Measurements from ENCODE around the gene MYT1.

The MYT1 gene

GRCh38 chr20:64244281-64244805 is 80.1 kb downstream of the MYT1 start:
- peaks cover 4% of the 10 kb centered on the region for H3K9me3 ChIP-seq (ENCODE audit: control insufficient read depth, low read length)
- H3K27ac ChIP-seq (ENCODE audit: low read depth, low read length, severe bottlenecking) = no peak overlapping the region
- WGBS, 2 experiments (ENCODE audit: insufficient coverage in 2 of 2) = 69 to 88% methylated on average over 2 of the region's 2 CpGs
- no peaks in the 10 kb centered on the region for H3K4me1 ChIP-seq (ENCODE audit: control insufficient read depth, insufficient read depth, low read length, poor library complexity, severe bottlenecking)
- no peaks in the 10 kb centered on the region for H3K36me3 ChIP-seq (ENCODE audit: control insufficient read depth, insufficient read depth, low read length)
- H3K4me3 ChIP-seq (ENCODE audit: extremely low read depth, insufficient read depth, low read length, poor library complexity, severe bottlenecking) = no peak overlapping the region

DNA sequence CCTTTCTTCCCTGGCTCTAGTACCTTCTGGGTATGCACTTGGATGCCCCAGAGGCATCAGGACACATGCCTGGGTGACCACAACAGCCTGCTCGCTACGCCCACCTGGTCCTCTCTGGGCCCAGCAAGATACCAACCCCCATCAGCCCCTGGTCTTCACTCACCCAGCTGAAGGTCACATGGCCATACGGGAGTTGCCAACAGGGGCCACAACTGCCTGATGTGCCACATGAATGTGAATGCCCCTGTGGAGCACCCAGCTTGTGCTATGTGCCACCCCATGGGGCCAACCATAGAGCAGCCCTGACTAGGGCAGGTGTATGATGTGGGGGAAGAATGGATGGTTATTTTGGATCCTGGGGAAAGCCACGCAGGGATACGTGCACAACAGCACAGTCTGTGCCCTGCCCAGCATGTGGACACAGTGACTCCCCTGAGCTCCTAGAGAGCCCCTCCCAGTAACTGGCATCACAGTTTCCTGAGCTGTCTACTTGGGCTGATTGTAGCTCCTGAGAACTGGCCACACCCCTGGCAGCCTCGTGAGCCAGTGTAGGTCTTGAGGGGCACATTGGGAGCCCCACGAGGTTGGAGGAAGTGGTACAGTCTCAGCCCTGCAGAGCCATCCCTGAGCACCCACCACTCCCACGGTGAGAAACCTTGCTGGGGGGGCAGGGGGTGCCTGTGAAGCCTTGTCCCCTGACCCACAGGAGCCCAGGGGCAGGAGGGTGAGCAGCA is 80.8 kb downstream of the MYT1 start:
- H3K9me3 ChIP-seq (ENCODE audit: control insufficient read depth, low read length) = peaks cover 4% of the 10 kb centered on the region
- H3K4me1 ChIP-seq (ENCODE audit: control insufficient read depth, insufficient read depth, low read length, poor library complexity, severe bottlenecking) = no peaks in the 10 kb centered on the region
- H3K4me3 ChIP-seq (ENCODE audit: extremely low read depth, insufficient read depth, low read length, poor library complexity, severe bottlenecking) = no peak overlapping the region
- 80 to 85% methylated on average over 7 of the region's 8 CpGs for WGBS, 2 experiments (ENCODE audit: insufficient coverage in 2 of 2)
- H3K27ac ChIP-seq (ENCODE audit: low read depth, low read length, severe bottlenecking) = no peak overlapping the region
- H3K36me3 ChIP-seq (ENCODE audit: control insufficient read depth, insufficient read depth, low read length) = no peaks in the 10 kb centered on the region

DNA sequence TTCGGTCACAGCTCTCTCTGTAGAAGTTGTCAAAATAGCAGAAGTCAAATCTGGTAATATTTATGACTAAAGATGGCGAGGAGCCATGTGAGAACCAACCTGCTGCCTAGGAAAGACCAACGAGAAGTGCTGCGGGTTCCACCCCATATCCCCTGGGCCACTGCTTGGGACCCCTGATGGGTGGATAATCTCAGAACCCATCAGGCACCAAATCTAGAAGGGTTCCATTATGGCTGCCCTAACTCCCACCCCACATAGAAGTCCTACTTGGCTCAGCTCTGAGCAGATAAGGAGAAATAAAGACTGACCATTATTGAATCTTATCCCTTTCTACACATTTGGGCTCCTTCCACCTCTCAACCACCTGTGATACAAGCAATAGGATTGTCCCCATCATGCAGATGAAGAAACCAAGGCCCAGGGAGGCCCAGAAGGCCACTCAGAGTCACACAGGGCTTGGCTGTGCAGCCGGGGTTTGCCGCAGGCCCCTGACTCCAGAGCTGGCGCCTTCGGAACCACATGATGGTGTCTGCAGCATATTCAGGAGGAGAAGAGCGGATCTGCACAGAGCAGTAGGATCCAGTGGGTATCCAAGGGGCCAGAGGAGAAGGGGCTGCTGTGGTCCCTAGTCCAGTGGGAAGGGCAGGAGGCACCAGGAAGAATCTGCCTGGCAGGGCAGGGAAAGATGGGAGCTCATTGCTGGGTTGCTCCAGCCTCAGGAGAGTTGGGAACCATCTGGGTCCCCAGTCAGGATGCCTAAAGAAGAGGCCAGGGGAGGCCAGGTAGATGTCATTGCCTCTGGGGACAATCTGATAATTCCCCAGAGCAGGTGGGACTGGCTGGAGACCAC is 81.7 kb downstream of the MYT1 start:
- Histone ChIP-seq H3K4me1 (ENCODE audit: control insufficient read depth, insufficient read depth, low read length, poor library complexity, severe bottlenecking) (no peaks in the 10 kb centered on the region), H3K36me3 (ENCODE audit: control insufficient read depth, insufficient read depth, low read length) (no peaks in the 10 kb centered on the region), H3K9me3 (ENCODE audit: control insufficient read depth, low read length) (peaks cover under 1% of the 10 kb centered on the region), H3K4me3 (ENCODE audit: extremely low read depth, insufficient read depth, low read length, poor library complexity, severe bottlenecking) (no peak overlapping the region), H3K27ac (ENCODE audit: low read depth, low read length, severe bottlenecking) (no peak overlapping the region)
- WGBS, 2 experiments (ENCODE audit: insufficient coverage in 2 of 2) = 94 to 97% methylated on average over 4 to 7 of the region's 9 CpGs

DNA sequence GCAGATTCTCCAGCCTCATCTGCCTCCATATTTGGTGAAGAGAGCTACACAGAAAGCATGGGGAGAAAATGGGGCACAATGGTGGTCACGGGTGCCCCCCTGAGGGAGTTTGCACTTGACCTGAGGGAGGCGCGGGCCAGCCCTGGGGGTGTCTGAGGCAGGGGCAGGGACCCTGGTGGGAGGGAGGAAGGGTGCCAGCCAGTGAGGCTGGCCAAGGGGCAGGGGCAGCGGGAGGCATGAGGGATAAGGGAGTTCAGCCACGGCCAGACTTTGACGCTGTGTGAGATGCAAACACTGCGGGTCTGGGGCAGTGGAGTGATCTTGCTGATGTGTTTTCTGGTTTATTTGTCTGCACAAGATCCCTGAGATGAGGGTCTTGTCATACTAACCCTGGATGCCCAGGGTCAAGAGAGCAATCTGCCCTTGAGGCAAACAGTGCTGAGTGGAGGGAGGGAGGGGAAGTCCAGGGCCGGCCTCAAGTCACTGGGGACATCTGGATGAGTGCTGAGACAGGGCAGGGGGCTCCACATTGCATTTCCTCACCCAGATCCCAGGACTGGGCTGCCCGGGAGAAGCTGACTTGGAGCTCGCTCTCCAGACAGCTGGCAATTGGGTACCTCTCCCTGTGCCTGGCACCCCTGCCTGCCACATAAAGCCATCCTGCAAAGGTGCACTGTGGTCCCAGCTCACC is 82.5 kb downstream of the MYT1 start:
- Histone ChIP-seq H3K4me1 (ENCODE audit: control insufficient read depth, insufficient read depth, low read length, poor library complexity, severe bottlenecking) (no peaks in the 10 kb centered on the region), H3K36me3 (ENCODE audit: control insufficient read depth, insufficient read depth, low read length) (no peaks in the 10 kb centered on the region), H3K4me3 (ENCODE audit: extremely low read depth, insufficient read depth, low read length, poor library complexity, severe bottlenecking) (no peak overlapping the region), H3K9me3 (ENCODE audit: control insufficient read depth, low read length) (no peaks in the 10 kb centered on the region), H3K27ac (ENCODE audit: low read depth, low read length, severe bottlenecking) (no peak overlapping the region)
- 87 to 88% methylated on average over 6 to 10 of the region's 10 CpGs for WGBS, 2 experiments (ENCODE audit: insufficient coverage in 2 of 2)

- H3K4me3 ChIP-seq (ENCODE audit: extremely low read depth, insufficient read depth, low read length, poor library complexity, severe bottlenecking) = no peak overlapping the region
- 85 to 91% methylated on average over 6 to 7 of the region's 9 CpGs for WGBS, 2 experiments (ENCODE audit: insufficient coverage in 2 of 2)
- no peaks in the 10 kb centered on the region for H3K9me3 ChIP-seq (ENCODE audit: control insufficient read depth, low read length)
- no peaks in the 10 kb centered on the region for H3K36me3 ChIP-seq (ENCODE audit: control insufficient read depth, insufficient read depth, low read length)
- H3K4me1 ChIP-seq (ENCODE audit: control insufficient read depth, insufficient read depth, low read length, poor library complexity, severe bottlenecking) = no peaks in the 10 kb centered on the region
- no peak overlapping the region for H3K27ac ChIP-seq (ENCODE audit: low read depth, low read length, severe bottlenecking)
Observed at GRCh38 chr20:64247307-64247618, 83.0 kb downstream of the MYT1 start.

GRCh38 chr20:64247970-64248841 is 84.0 kb downstream of the MYT1 start:
- Histone ChIP-seq H3K4me3 (ENCODE audit: extremely low read depth, insufficient read depth, low read length, poor library complexity, severe bottlenecking) (no peak overlapping the region), H3K9me3 (ENCODE audit: control insufficient read depth, low read length) (no peaks in the 10 kb centered on the region), H3K36me3 (ENCODE audit: control insufficient read depth, insufficient read depth, low read length) (no peaks in the 10 kb centered on the region), H3K4me1 (ENCODE audit: control insufficient read depth, insufficient read depth, low read length, poor library complexity, severe bottlenecking) (no peaks in the 10 kb centered on the region), H3K27ac (ENCODE audit: low read depth, low read length, severe bottlenecking) (no peak overlapping the region)
- WGBS, 2 experiments (ENCODE audit: insufficient coverage in 2 of 2) = 87 to 88% methylated on average over 19 to 27 of the region's 33 CpGs

DNA sequence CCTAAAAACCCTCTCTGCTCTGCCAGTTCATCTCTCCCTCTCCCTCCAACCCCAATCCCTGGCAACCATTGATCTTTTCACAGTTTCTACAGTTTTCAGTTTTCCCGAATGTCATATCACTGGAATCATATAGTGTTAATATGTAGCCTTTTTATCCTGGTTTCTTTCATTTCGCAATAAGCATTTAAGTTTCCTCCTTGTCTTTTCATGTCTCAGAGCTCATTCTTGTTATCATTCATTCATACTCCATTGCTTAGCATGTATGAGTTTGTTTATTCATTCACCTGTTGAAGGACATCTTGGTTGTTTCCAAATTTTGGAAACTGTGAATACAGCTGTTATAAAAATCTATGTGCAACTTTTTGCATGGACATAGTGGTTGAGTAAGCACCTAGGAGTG is 85.8 kb downstream of the MYT1 start:
- Histone ChIP-seq H3K27ac (ENCODE audit: low read depth, low read length, severe bottlenecking) (no peak overlapping the region), H3K4me1 (ENCODE audit: control insufficient read depth, insufficient read depth, low read length, poor library complexity, severe bottlenecking) (no peaks in the 10 kb centered on the region), H3K4me3 (ENCODE audit: extremely low read depth, insufficient read depth, low read length, poor library complexity, severe bottlenecking) (no peak overlapping the region), H3K36me3 (ENCODE audit: control insufficient read depth, insufficient read depth, low read length) (no peaks in the 10 kb centered on the region), H3K9me3 (ENCODE audit: control insufficient read depth, low read length) (no peaks in the 10 kb centered on the region)
- WGBS, 2 experiments (ENCODE audit: insufficient coverage in 2 of 2) = no CpG with 5 or more reads among the region's 2 CpGs

- Histone ChIP-seq H3K9me3 (ENCODE audit: control insufficient read depth, low read length) (no peaks in the 10 kb centered on the region), H3K4me1 (ENCODE audit: control insufficient read depth, insufficient read depth, low read length, poor library complexity, severe bottlenecking) (no peaks in the 10 kb centered on the region), H3K4me3 (ENCODE audit: extremely low read depth, insufficient read depth, low read length, poor library complexity, severe bottlenecking) (no peak overlapping the region), H3K27ac (ENCODE audit: low read depth, low read length, severe bottlenecking) (no peak overlapping the region), H3K36me3 (ENCODE audit: control insufficient read depth, insufficient read depth, low read length) (no peaks in the 10 kb centered on the region)
- 95 to 100% methylated on average over 4 of the region's 4 CpGs for WGBS, 2 experiments (ENCODE audit: insufficient coverage in 2 of 2)
Observed at GRCh38 chr20:64253000-64253383, 88.7 kb downstream of the MYT1 start.

GRCh38 chr20:64253443-64253842 is 89.2 kb downstream of the MYT1 start:
- Histone ChIP-seq H3K4me3 (ENCODE audit: extremely low read depth, insufficient read depth, low read length, poor library complexity, severe bottlenecking) (no peak overlapping the region), H3K27ac (ENCODE audit: low read depth, low read length, severe bottlenecking) (no peak overlapping the region), H3K9me3 (ENCODE audit: control insufficient read depth, low read length) (no peaks in the 10 kb centered on the region), H3K36me3 (ENCODE audit: control insufficient read depth, insufficient read depth, low read length) (no peaks in the 10 kb centered on the region), H3K4me1 (ENCODE audit: control insufficient read depth, insufficient read depth, low read length, poor library complexity, severe bottlenecking) (no peaks in the 10 kb centered on the region)
- 80 to 90% methylated on average over 3 of the region's 4 CpGs for whole genome bisulfite sequencing, 2 experiments (ENCODE audit: insufficient coverage in 2 of 2)

DNA sequence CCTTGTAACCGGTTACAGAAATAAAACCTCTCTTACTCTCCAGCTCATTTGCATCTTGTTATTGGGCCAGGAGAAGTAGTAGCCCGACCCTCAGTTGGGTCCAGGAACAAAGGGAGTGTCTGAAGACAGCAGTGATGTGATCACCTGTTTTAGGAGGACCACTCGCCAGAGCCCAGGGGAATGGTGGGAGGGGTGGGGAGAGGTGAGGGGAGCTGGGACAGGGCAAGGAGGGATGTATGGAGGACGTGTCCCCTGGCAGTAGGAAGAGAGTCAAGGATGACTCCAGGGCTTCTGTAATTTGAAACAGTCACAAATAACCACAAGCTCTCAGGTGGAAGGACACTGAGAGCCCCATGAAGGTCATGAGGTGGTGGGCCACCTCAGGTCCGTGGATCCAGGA is 89.9 kb downstream of the MYT1 start:
- Histone ChIP-seq H3K36me3 (ENCODE audit: control insufficient read depth, insufficient read depth, low read length) (no peaks in the 10 kb centered on the region), H3K4me1 (ENCODE audit: control insufficient read depth, insufficient read depth, low read length, poor library complexity, severe bottlenecking) (no peaks in the 10 kb centered on the region), H3K9me3 (ENCODE audit: control insufficient read depth, low read length) (no peaks in the 10 kb centered on the region), H3K4me3 (ENCODE audit: extremely low read depth, insufficient read depth, low read length, poor library complexity, severe bottlenecking) (no peak overlapping the region), H3K27ac (ENCODE audit: low read depth, low read length, severe bottlenecking) (no peak overlapping the region)
- WGBS, 2 experiments (ENCODE audit: insufficient coverage in 2 of 2) = 86 to 94% methylated on average over 4 of the region's 5 CpGs

Data from mesodermal cell (in vitro differentiated cells).